Karpas-422 (cell line): Measurements from ENCODE around the gene FHOD3. TPM values are rescaled to one million over a fixed set of nuclear protein-coding genes. Genes with fewer than 3 reads are reported as not detected.

ENCODE experiments used
- DNase-seq: peaks from one replicate; pipeline ENCODE4 v3.0.0-alpha.2; 2015
- H2AFZ ChIP-seq: fragments of 200-600 bp; sonication (generic); 2 replicates; pipeline ENCODE4 v1.6.1; 2014; ENCODE audit warnings: antibody characterized with exemption, low read length, mixed read lengths
- H3K27ac ChIP-seq: fragments of 200-600 bp; sonication (generic); 2 replicates; pipeline ENCODE4 v1.5.1; 2014; ENCODE audit warnings: mild to moderate bottlenecking, low read length, moderate library complexity
- H3K27me3 ChIP-seq: fragments of 200-600 bp; sonication (generic); 2 replicates; pipeline ENCODE4 v1.6.1; 2014; ENCODE audit warnings: low read length, mixed read lengths
- H3K36me3 ChIP-seq: fragments of 200-600 bp; sonication (generic); 2 replicates; pipeline ENCODE4 v1.6.1; 2014; ENCODE audit warnings: low read length, mixed read lengths; ENCODE audit not compliant: insufficient read depth
- H3K4me1 ChIP-seq: fragments of 200-600 bp; sonication (generic); 2 replicates; pipeline ENCODE4 v1.6.1; 2014; ENCODE audit warnings: mild to moderate bottlenecking, low read length, mixed read lengths
- H3K4me2 ChIP-seq: fragments of 200-600 bp; sonication (generic); 2 replicates; pipeline ENCODE4 v1.6.1; 2014; ENCODE audit warnings: low read length, low read depth, mild to moderate bottlenecking; ENCODE audit not compliant: poor library complexity, severe bottlenecking
- H3K4me3 ChIP-seq: fragments of 200-600 bp; sonication (generic); 2 replicates; pipeline ENCODE4 v1.5.1; 2014; ENCODE audit warnings: mild to moderate bottlenecking, antibody characterized with exemption, low read length, mixed read lengths
- H3K79me2 ChIP-seq: fragments of 200-600 bp; sonication (generic); 2 replicates; pipeline ENCODE4 v1.6.1; 2014; ENCODE audit warnings: mild to moderate bottlenecking, low read length, mixed read lengths
- H3K9ac ChIP-seq: fragments of 200-600 bp; sonication (generic); 2 replicates; pipeline ENCODE4 v1.6.0; 2014; ENCODE audit warnings: low read length
- H3K9me2 ChIP-seq: fragments of 200-600 bp; sonication (generic), shearing (Covaris generic); replicated peaks from 2 replicates; pipeline ENCODE4 v1.6.0; 2014; ENCODE audit warnings: mild to moderate bottlenecking, low read length, moderate library complexity; ENCODE audit not compliant: insufficient read depth
- H3K9me3 ChIP-seq: fragments of 300-700, 200-600 bp; sonication (generic); 2 replicates; pipeline ENCODE4 v1.6.1; 2014; ENCODE audit warnings: low read length, mixed read lengths
- H4K20me1 ChIP-seq: fragments of 200-600 bp; sonication (generic); 2 replicates; pipeline ENCODE4 v1.6.1; 2014; ENCODE audit warnings: mild to moderate bottlenecking, antibody characterized with exemption, low read length, low read depth; ENCODE audit not compliant: insufficient read depth
- total RNA-seq: library from RNA; depleted of rRNA; stranded (reverse); fragments of >200 nt; shearing (Covaris generic); gene quantifications from 2 replicates; pipeline ENCODE4 v1.2.3, GENCODE V29; 2014; ENCODE audit warnings: low replicate concordance

The FHOD3 gene
- total RNA-seq, 1 experiment from 2014 or later = 26.6 TPM

- DNase-seq = no peak
- Histone ChIP-seq H3K4me1 (no peaks in the 10 kb centered on the region), H3K4me2 (no peak overlapping the region), H3K9ac (no peak overlapping the region), H3K9me2 (no peaks in the 10 kb centered on the region), H4K20me1 (no peaks in the 10 kb centered on the region), H3K9me3 (no peaks in the 10 kb centered on the region), H3K36me3 (no peaks in the 10 kb centered on the region), H3K27ac (no peak overlapping the region), H2AFZ (no peak overlapping the region), H3K79me2 (no peaks in the 10 kb centered on the region), H3K27me3 (no peaks in the 10 kb centered on the region), H3K4me3 (no peak overlapping the region)
These were observed 1.5 kb downstream of the FHOD3 start for GRCh38 chr18:36299015-36299414.

GRCh38 chr18:36300211-36300610 is 2.7 kb downstream of the FHOD3 start:
- Histone ChIP-seq H4K20me1 (no peaks in the 10 kb centered on the region), H3K79me2 (no peaks in the 10 kb centered on the region), H3K9me2 (no peaks in the 10 kb centered on the region), H3K27ac (no peak overlapping the region), H3K4me1 (no peaks in the 10 kb centered on the region), H3K9ac (no peak overlapping the region), H3K36me3 (no peaks in the 10 kb centered on the region), H3K9me3 (no peaks in the 10 kb centered on the region), H3K4me3 (no peak overlapping the region), H2AFZ (no peak overlapping the region), H3K4me2 (no peak overlapping the region), H3K27me3 (no peaks in the 10 kb centered on the region)
- DNase-seq = no peak

GRCh38 chr18:36301884-36302283 is 4.4 kb downstream of the FHOD3 start:
- Histone ChIP-seq H3K4me3 (no peak overlapping the region), H3K79me2 (no peaks in the 10 kb centered on the region), H3K4me2 (no peak overlapping the region), H3K9ac (no peak overlapping the region), H2AFZ (no peak overlapping the region), H3K27me3 (no peaks in the 10 kb centered on the region), H3K36me3 (no peaks in the 10 kb centered on the region), H3K9me3 (no peaks in the 10 kb centered on the region), H3K27ac (no peak overlapping the region), H4K20me1 (no peaks in the 10 kb centered on the region), H3K4me1 (no peaks in the 10 kb centered on the region), H3K9me2 (no peaks in the 10 kb centered on the region)
- no peak for DNase-seq

- Histone ChIP-seq H3K79me2 (no peaks in the 10 kb centered on the region), H2AFZ (no peak overlapping the region), H3K9me3 (no peaks in the 10 kb centered on the region), H3K9me2 (no peaks in the 10 kb centered on the region), H3K9ac (no peak overlapping the region), H3K36me3 (no peaks in the 10 kb centered on the region), H3K27ac (no peak overlapping the region), H3K27me3 (0 out of 2 replicates have a peak, but pooled peaks cover 3% of the 10 kb centered on the region), H3K4me3 (no peak overlapping the region), H4K20me1 (no peaks in the 10 kb centered on the region), H3K4me2 (no peak overlapping the region), H3K4me1 (no peaks in the 10 kb centered on the region)
- no peak for DNase-seq
These were observed 5.2 kb downstream of the FHOD3 start for GRCh38 chr18:36302676-36303075.

GRCh38 chr18:36303211-36303844 is 5.8 kb downstream of the FHOD3 start:
- Histone ChIP-seq H3K27me3 (0 out of 2 replicates have a peak, but pooled peaks cover 3% of the 10 kb centered on the region), H3K4me3 (no peak overlapping the region), H3K4me2 (no peak overlapping the region), H3K9me2 (no peaks in the 10 kb centered on the region), H4K20me1 (no peaks in the 10 kb centered on the region), H3K36me3 (no peaks in the 10 kb centered on the region), H3K4me1 (no peaks in the 10 kb centered on the region), H3K79me2 (no peaks in the 10 kb centered on the region), H3K27ac (no peak overlapping the region), H2AFZ (no peak overlapping the region), H3K9me3 (no peaks in the 10 kb centered on the region), H3K9ac (no peak overlapping the region)
- DNase-seq = no peak

- Histone ChIP-seq H3K9me2 (no peaks in the 10 kb centered on the region), H3K9me3 (no peaks in the 10 kb centered on the region), H3K9ac (no peak overlapping the region), H3K4me1 (no peaks in the 10 kb centered on the region), H3K27ac (no peak overlapping the region), H2AFZ (no peak overlapping the region), H3K27me3 (0 out of 2 replicates have a peak, but pooled peaks cover 3% of the 10 kb centered on the region), H3K4me3 (no peak overlapping the region), H3K79me2 (no peaks in the 10 kb centered on the region), H4K20me1 (no peaks in the 10 kb centered on the region), H3K36me3 (no peaks in the 10 kb centered on the region), H3K4me2 (no peak overlapping the region)
- no peak for DNase-seq
These were observed 7.2 kb downstream of the FHOD3 start for GRCh38 chr18:36304723-36305122.

- no peak overlapping the region for H3K9ac ChIP-seq
- H4K20me1 ChIP-seq = no peaks in the 10 kb centered on the region
- 0 out of 2 replicates have a peak, but pooled peaks cover 3% of the 10 kb centered on the region for H3K27me3 ChIP-seq
- H3K9me3 ChIP-seq = no peaks in the 10 kb centered on the region
- no peak for DNase-seq
- no peak overlapping the region for H3K27ac ChIP-seq
- no peaks in the 10 kb centered on the region for H3K9me2 ChIP-seq
- no peaks in the 10 kb centered on the region for H3K4me1 ChIP-seq
- no peak overlapping the region for H2AFZ ChIP-seq
- H3K36me3 ChIP-seq = no peaks in the 10 kb centered on the region
- no peaks in the 10 kb centered on the region for H3K79me2 ChIP-seq
- H3K4me3 ChIP-seq = no peak overlapping the region
- no peak overlapping the region for H3K4me2 ChIP-seq
These were observed 7.9 kb downstream of the FHOD3 start for GRCh38 chr18:36305375-36305774.

GRCh38 chr18:36307513-36307912 is 10.0 kb downstream of the FHOD3 start:
- H4K20me1 ChIP-seq = no peaks in the 10 kb centered on the region
- no peak overlapping the region for H3K9ac ChIP-seq
- no peaks in the 10 kb centered on the region for H3K9me2 ChIP-seq
- no peaks in the 10 kb centered on the region for H3K4me1 ChIP-seq
- no peak overlapping the region for H3K4me2 ChIP-seq
- 0 out of 2 replicates have a peak, but pooled peaks cover 3% of the 10 kb centered on the region for H3K27me3 ChIP-seq
- no peak overlapping the region for H3K27ac ChIP-seq
- no peak for DNase-seq
- H3K9me3 ChIP-seq = no peaks in the 10 kb centered on the region
- H3K36me3 ChIP-seq = no peaks in the 10 kb centered on the region
- H3K4me3 ChIP-seq = no peak overlapping the region
- H3K79me2 ChIP-seq = no peaks in the 10 kb centered on the region
- no peak overlapping the region for H2AFZ ChIP-seq
